Cardiac fibroblast (primary cell): ENCODE data around the gene KIAA1217.

Source experiments
- DNase-seq, 2 donors: peaks; one replicate each; pipeline versions ENCODE4 v3.0.0 to v3.0.0-alpha.2; 2010; ENCODE audit warnings: low read depth in 2 of 2
- H3K4me3 ChIP-seq, 2 donors: replicated peaks in 1 of 2; 1 replicate in 1 of 2; 2 replicates in 1 of 2; pipeline ENCODE4 v1.5.1; 2011; ENCODE audit warnings: low read depth in 2 of 2, low read length in 2 of 2, mild to moderate bottlenecking in 2 of 2, moderate library complexity in 1 of 2
- TF ChIP-seq, protein P1 (sequence below): IDR thresholded peaks from one replicate; pipeline ENCODE4 v1.5.1; 2011; ENCODE audit warnings: low read depth, mild to moderate bottlenecking, low read length, inconsistent platforms

Gene KIAA1217

DNA sequence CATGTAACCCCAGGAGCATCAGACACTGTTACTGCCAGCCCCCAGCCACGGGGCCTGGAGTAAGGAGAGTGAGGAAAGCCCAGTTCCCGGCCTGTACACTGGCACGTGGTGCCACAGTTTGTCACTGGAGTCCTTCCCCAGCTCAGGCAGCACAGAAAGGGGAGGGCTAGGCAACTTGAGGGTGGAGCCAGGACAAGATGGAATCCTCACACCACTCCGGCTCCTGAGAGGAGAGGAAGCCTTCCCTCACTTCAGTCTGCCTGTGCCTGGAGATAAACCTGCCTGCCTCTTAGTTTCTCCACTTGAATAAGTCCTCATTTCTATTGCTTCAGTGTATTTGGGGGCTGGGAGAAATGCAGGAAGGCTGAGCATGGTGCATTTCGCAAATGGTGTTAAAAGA is 176.0 kb downstream of the KIAA1217 start:
- TF ChIP-seq, protein P1, sequence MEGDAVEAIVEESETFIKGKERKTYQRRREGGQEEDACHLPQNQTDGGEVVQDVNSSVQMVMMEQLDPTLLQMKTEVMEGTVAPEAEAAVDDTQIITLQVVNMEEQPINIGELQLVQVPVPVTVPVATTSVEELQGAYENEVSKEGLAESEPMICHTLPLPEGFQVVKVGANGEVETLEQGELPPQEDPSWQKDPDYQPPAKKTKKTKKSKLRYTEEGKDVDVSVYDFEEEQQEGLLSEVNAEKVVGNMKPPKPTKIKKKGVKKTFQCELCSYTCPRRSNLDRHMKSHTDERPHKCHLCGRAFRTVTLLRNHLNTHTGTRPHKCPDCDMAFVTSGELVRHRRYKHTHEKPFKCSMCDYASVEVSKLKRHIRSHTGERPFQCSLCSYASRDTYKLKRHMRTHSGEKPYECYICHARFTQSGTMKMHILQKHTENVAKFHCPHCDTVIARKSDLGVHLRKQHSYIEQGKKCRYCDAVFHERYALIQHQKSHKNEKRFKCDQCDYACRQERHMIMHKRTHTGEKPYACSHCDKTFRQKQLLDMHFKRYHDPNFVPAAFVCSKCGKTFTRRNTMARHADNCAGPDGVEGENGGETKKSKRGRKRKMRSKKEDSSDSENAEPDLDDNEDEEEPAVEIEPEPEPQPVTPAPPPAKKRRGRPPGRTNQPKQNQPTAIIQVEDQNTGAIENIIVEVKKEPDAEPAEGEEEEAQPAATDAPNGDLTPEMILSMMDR, result no peak
- H3K4me3 ChIP-seq, result no peak overlapping the region
- peak; percentile 6 to 10 for DNase-seq

DNA sequence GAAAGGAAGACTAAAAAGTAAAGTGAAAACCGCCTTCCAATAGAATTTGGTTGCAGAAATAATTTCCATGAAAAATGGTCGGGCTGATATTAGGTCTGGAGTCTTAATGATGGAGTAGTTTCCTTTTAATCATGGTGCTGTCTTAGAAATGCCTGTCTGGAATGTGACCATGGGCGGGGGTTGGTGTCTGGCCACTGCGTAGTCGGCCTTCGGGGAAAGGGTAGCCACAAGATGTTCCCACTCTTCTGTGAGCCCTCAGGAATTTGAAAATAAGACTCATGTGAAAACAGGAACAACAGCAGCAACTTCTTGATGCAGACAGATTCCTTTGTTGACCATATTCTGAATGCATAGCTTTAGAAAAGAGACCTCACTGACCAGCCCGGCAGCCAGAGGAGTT is 176.8 kb downstream of the KIAA1217 start:
- H3K4me3 ChIP-seq, result no peak overlapping the region
- TF ChIP-seq, protein P1, result no peak
- peak; percentile 79 to 92 for DNase-seq

DNA sequence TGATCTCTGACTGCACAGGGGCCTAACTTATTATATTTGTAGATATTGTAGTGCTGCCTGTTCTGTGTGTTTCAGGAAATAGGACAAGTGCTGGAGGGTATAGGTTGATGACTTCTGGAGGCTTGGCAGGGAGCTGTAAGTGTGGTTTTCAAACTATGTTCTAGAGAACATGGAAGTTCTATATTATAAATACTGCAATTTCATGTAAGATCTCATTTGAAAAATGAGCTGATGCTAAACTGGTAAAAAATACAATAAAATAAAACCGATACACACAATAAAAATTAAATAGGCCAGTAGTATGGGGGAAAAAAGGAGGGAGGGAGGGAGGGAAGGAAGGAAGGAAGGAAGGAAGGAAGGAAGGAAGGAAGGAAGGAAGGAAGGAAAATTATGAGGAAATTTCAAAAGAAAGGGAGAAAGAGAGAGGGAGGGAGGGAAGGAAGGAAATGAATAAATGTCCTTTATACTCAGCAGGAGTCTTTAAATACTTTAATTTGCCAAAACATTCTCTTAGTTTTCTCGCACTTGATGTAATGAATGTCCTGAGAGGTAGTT is 181.3 kb downstream of the KIAA1217 start:
- H3K4me3 ChIP-seq, result no peak overlapping the region
- no peak for DNase-seq
- TF ChIP-seq, protein P1, result no peak

DNA sequence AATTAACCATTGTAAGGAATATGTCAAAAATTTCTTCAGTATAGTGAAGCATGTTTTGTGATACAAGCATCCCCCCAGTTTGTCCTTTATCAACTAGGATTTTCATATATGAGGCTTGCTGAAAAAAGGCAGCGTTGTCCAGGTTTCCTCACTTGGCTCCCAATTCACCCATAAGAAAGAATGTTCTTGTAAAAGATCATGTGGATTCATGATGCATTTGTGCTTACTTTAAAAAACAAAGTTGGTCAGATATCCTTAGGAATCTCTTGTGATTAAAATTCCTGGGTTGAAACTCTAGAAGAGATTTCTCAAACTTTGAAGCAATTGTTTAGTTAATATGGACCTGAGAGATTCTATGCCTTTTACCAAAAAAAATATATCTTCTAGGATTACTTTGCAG is 181.8 kb downstream of the KIAA1217 start:
- H3K4me3 ChIP-seq, result no peak overlapping the region
- TF ChIP-seq, protein P1, result no peak
- no peak for DNase-seq

DNA sequence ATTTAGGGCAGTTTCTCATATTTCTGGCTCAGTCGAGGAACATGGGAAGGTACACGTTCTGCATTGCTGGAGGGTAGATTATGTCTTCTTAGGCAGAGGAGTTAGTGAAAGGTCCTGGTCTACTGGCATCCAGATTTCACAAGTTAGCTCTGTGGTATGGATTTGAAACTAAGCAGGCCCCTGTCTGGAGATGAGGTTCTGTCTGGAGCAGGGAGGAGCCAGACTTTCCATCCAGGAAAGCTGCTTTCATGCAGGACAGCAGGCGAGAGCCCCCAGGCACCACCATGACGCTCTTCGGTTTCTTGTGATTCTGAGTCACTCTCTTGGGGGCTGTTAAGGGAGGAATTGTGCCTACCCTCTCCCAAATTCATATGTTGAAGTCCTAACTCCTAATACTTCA is 184.3 kb downstream of the KIAA1217 start:
- TF ChIP-seq, protein P1, result no peak
- DNase-seq, result peak in 1 of 2 donors; percentile 35
- no peak overlapping the region for H3K4me3 ChIP-seq

DNA sequence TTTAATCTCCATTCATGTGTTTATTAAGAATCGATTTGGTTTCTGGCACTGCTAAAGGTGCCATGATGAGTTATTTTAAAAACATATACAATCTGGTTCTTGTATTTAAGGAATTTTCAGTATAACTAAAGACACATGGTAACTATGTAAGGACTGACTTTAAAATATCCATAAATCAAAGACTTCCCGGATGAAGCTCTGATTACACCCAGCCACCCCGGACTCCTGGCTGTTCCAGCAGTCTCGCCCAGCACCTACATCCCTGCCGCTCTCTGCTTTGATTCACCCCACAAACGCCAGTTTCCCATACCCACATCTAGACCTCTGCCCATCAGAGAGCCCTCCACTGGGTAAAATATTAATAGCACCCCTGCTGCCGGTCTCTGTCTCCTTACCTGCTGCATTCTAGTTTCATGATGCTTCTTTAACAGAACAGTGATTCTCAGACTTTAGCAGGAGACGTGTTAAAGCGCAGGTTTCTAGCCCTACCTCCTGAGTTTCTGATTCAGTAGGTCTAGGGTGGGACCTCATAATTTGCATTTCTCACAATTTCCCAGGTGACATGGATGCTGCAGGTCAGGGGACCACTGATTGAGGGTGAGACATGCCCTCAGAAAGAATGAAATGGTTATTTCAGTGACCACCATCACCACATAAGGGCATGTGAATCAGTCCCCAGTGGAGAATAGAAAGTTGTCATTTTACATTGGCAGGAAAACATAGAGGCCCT is 185.7 kb downstream of the KIAA1217 start:
- TF ChIP-seq, protein P1, result no peak
- H3K4me3 ChIP-seq, result no peak overlapping the region
- no peak for DNase-seq

DNA sequence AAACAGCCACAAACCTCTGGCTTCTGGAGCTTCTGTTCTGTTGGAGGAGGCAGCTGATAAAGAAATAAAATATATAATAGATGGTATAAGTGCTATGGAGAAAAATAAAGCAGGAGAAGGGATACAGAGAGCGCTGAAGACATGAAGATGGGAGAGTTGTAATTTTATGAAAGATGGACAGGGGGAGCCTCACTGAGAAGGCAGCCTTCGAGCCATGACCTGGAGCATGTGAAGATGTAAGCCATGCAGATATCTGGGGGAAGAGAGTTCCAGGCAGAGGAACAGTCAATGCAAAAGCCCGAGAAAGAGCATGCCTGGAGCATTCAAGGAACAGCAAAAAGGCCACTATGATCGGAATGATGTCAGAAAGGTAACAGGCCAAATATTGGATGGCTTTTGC is 187.5 kb downstream of the KIAA1217 start:
- TF ChIP-seq, protein P1, result peak; percentile 22
- no peak overlapping the region for H3K4me3 ChIP-seq
- peak in 1 of 2 donors; percentile 19 for DNase-seq
